Effector CD8-positive, alpha-beta T cell (primary cell): ENCODE measurements around the gene SYNRG.
A peak's percentile ranks its signal among the peaks of the same experiment; 100 is the strongest.
"Not testable (repeated sequence)": the region's sequence is repeated elsewhere in the genome, so short reads cannot be mapped to it uniquely, and the experiment has no call there.

ENCODE experiments used
- DNase-seq: peaks from one replicate; lab custom pipeline; 2025; lab: John Stamatoyannopoulos, UW
- total RNA-seq, 4 experiments: gene quantifications; one replicate each; lab custom pipeline; 2026; lab: John Stamatoyannopoulos, UW

Gene SYNRG
- 105 to 198 (median 179) reads per million in 4 experiments for total RNA-seq

DNA sequence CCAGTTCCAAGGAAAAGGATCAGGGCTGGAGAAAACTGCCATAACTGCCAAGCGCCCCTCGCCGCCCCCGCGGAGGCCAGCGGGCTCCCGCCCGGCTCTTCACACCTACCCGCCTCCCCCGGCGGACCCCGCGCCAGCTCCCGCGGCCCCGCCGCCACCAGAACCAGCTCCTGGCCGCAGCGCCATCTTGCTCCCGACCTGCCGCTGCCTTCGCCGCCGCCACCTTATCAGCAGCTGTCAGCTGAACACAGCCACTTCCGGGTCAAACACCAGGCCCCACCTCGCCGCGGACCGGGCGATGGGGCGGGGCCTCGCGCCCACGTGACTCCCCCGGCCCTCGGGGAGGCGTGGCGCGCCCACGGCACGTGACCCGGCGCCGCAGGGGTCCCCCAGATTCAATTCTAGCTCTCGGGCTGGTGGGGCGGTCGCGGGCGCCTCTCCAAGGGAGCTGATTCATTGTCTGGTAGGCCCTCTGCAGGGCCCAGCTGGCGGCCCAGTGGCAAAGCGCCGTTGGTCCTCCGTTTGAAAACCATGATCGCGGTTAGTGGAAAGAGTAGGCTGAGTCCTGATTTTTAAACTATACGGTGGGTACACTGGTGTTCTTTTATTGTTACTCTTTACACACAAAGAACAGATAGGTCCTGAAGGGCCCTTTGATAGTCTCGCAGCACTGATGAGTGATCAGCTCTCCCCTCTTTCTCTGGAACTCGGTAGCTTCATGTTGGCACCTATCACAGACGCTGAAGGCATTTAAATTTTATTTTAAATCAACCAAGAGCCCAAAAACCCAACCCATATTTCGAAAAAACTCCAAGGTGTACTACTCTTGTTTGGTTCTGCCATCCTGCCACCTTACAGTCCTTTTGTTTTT, at the start of gene SYNRG:
Gene SYNRG, minus strand, starts transcription at position 249 of the 871 bp plus-strand sequence. Its CDS starts 63 bp downstream, at position 186.
- DNase-seq, result peak; percentile 94

- DNase-seq, result no peak
These were observed 48.0 kb upstream of the SYNRG start for GRCh38 chr17:37657202-37657601.

DNA sequence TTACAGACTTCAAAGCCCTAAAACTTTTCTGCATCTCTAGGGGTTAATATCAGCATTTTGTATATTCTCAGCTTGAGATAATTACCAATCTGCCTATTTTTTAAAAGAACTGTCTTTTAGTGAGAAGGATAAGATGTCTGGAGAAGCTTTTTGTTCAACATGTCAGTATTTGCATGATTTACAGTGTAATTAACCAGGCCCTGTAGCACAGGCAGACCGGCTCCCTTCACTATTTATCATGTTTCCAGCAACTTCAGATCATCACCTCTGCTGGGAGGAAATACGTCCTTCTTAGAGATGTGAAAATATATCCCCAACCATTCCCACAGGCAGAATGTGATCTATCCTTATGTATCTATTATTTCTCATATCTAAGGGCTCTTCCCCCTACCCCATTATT, 42.6 kb upstream of the SYNRG start:
- no peak for DNase-seq

GRCh38 chr17:37650419-37651003, 41.3 kb upstream of the SYNRG start:
- no peak for DNase-seq

DNA sequence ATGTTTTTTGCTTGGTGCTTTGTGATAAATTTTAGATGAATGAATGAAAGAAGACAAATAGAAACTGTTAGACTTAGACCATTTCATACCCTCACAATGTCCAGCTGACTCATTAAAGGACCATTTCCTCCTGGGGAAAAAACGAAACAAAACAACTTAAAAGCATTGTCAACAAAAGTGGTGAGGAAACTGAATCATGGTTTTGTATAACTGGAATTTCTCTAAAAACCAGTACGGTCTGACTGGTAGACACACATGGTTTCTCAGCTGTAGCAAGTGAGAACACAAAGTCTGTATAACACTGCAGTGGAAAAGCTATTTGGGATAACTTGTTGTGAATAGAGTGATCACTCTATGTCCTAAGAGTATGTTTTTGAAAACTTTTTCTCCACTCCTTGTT, 39.3 kb upstream of the SYNRG start:
- no peak for DNase-seq

DNA sequence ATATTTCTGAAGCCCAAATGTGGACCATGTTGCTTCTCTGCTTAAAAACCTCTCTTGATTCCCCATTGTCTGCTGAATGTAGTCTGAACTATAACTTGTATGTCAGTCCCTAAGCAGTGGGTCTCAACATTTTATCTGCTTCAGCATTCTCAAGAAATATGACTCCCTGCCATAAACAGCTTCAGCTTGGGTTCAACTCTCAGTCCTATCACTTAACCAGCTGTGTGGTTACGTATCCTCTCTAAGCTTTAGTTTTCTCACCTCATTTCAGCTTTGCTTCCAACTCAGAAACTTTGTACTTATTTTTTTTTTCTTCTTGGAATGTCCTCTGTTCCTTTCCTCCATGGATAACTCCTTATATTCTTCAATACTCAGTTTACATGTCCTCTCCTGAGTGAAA, 38.6 kb upstream of the SYNRG start:
- no peak for DNase-seq

GRCh38 chr17:37643869-37644268, 34.7 kb upstream of the SYNRG start:
- DNase-seq, result no peak

DNA sequence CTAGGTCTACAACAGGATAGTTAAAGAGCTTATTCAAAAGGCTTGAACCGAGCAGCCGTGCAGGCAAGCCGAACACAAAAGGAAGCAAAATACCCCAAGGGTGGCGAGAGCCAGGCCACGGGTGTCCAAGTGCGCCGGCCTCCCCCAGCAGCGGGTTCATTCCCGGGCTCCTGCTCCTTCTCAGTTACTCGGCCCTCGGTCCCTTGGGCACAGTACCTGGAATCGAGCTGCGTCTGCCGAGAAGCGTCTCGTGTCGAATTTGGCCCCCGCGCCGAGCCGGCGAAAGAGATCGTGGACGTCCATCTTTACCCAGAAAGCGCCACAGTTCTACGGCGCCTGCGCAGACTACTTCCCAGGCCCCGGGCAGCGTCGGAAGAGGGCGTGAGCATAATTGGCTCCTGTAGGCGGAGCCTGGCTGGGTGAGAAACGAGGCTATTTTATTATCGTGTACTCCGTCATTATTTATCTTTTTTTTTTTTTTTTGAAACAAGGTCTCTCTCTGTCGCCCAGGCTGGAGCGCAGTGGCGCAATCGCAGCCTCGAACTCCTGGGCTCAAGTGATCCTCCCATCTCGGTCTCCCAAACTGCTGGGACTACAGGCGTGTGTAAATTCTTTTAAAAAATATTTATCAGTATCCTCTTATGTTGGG, 34.0 kb upstream of the SYNRG start, which contains the start of gene DDX52:
Gene DDX52, minus strand, starts transcription at position 329 of the 649 bp plus-strand sequence. Its CDS starts 26 bp downstream, at position 303.
- peak; percentile 81 for DNase-seq

- no peak for DNase-seq
These were observed 33.5 kb upstream of the SYNRG start for GRCh38 chr17:37642681-37643080.

DNA sequence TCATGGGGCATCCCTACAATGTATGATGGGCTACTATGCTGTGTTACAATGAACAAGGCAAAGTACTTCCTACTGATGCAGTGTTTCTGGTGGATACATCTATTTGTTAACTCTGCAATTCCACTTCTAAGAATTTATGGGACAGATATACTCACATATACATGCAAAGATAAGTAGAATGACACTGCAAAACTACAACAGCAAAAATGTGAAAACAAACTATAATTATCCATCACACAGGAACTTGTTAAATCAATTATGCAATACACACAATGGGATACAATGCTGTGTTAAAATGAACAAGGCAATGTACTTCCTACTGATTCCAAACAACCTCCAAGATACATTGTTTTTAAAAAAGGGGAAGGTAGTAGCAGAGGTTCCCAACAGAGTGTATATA, 30.8 kb upstream of the SYNRG start:
- DNase-seq, result no peak

GRCh38 chr17:37637956-37638355, 28.7 kb upstream of the SYNRG start:
- DNase-seq, result no peak

GRCh38 chr17:37616430-37616829, 7.2 kb upstream of the SYNRG start:
- not testable (repeated sequence) for DNase-seq

DNA sequence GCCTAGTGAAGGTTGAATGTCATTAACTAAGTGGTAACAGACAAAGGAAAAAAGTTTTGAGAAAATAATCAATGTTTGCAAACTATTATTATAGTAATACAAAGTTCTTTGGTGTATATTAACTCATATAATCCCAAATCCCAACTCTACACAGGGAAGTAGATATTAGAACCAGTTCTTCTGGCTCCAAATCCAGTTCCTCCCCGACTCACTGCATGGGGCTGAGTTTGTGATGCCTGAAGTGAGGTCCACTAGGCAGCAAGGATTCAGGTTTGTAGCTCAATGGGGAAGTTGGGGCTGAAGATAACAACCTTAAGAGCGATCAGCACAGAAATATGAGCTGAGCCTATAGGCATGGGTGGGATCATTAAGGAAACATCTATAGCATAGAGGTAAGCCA, 5.6 kb upstream of the SYNRG start:
- no peak for DNase-seq

DNA sequence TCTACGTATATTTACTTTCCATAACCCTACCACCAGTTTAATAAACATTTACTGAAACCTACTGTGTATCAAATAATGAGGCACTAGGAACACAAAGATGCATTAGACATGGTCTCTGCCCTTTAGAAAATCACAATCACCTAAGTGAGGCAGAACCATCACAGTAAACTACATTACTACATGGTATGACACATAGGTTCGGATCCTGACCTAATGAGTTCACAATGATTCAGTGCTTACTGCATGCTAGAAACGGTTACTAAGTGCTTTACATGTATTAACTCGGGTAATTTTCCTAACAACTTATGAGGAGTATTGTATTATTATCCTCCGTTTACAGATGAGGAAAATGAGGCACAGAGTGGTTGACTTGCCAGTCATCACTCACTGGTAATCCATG, 5.2 kb upstream of the SYNRG start:
- DNase-seq, result no peak

- DNase-seq, result no peak
These were observed 1.8 kb upstream of the SYNRG start for GRCh38 chr17:37610971-37611370.

DNA sequence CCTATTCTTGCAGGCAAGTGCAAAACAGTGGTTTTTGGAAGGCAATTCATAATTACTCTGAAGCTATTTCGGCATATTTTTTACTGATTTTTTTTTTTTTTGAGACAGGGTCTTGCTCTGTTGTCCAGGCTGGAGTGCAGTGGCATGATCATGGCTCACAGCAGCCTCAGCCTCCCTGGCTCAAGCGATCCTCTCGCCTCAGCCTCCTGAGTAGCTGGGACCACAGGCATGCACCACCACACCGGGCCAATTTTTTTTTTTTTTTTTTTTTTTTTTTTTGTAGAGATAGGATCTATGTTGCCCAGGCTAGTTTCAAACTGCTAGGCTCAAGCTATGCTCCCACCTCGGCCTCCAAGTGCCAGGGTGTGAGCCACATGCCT, 813 bp upstream of the SYNRG start:
- not testable (repeated sequence) for DNase-seq

- DNase-seq, result peak; percentile 39
These were observed 658 bp downstream of the SYNRG start for GRCh38 chr17:37608351-37609169.

- no peak for DNase-seq
These were observed 1.4 kb downstream of the SYNRG start for GRCh38 chr17:37607637-37608331.

GRCh38 chr17:37605813-37606505, 3.3 kb downstream of the SYNRG start:
- no peak for DNase-seq

DNA sequence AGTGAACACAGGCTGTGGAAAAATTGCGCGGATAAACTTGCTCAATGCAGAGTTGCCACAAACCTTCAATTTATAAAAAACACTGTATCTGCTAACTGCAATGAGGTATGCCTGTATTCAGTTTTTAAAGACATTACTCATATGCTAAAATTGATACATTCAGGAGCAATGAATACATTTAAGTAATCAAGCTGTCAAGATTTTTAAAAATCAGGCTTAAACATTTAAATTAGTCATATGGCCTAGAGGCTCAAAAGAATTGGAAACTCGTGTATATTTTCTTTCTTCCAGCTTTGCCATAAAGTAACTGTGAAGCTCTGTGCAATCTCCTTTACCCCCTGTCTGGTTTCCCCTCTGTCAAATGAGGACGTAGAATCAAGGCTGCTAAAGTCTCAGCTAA, 4.1 kb downstream of the SYNRG start:
- DNase-seq, result no peak

DNA sequence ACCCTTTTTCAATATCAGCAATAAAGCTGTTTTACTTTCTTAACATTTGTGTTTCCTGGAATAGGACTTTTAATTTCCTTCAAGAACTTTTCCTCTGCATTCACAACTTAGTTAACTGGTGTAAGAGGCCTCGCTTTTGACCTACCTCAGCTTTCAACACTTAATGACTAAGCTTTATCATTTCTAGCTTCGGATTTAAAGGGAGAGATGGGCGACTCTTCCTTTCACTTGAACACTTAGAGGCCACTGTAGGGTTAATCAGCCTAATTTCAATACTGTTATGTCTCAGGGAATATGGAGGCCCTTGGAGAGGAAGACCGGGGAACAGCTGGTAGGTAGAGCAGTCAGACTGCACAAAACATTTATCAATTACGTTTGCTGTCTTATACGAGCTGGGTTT, 4.7 kb downstream of the SYNRG start:
- DNase-seq, result no peak
